Osteocyte (in vitro differentiated cells): ENCODE measurements around the gene PLEKHH3. TPM values are rescaled to one million over a fixed set of nuclear protein-coding genes. Genes with fewer than 3 reads are reported as not detected.
"Not testable (repeated sequence)": the region's sequence is repeated elsewhere in the genome, so short reads cannot be mapped to it uniquely, and the experiment has no call there.

Source experiments
- DNase-seq: peaks from one replicate; pipeline ENCODE4 v3.0.0; 2021; ENCODE audit warnings: mixed read lengths; ENCODE audit not compliant: unreplicated experiment; ENCODE audit errors: extremely low spot score
- H3K27ac Mint-ChIP-seq: one replicate; pipeline ENCODE4 v1.8.0; 2021; ENCODE audit warnings: mild to moderate bottlenecking, mixed read lengths; ENCODE audit not compliant: unreplicated experiment
- H3K27me3 Mint-ChIP-seq: one replicate; pipeline ENCODE4 v1.8.0; 2021; ENCODE audit warnings: mixed read lengths; ENCODE audit not compliant: unreplicated experiment
- H3K36me3 Mint-ChIP-seq: one replicate; pipeline ENCODE4 v1.8.0; 2021; ENCODE audit warnings: mixed read lengths; ENCODE audit not compliant: unreplicated experiment
- H3K4me1 Mint-ChIP-seq: one replicate; pipeline ENCODE4 v1.8.0; 2021; ENCODE audit warnings: mixed read lengths; ENCODE audit not compliant: unreplicated experiment
- H3K4me3 Mint-ChIP-seq: one replicate; pipeline ENCODE4 v1.8.0; 2021; ENCODE audit warnings: mild to moderate bottlenecking, moderate library complexity, mixed read lengths; ENCODE audit not compliant: unreplicated experiment
- H3K9me3 Mint-ChIP-seq: one replicate; pipeline ENCODE4 v1.8.0; 2021; ENCODE audit warnings: mixed read lengths; ENCODE audit not compliant: unreplicated experiment
- CTCF ChIP-seq: fragments of 200-600 bp; sonication (generic); IDR thresholded peaks from 2 replicates; pipeline ENCODE4 v1.5.0; 2021; ENCODE audit warnings: antibody characterized with exemption, mild to moderate bottlenecking, moderate library complexity
- total RNA-seq: library from RNA; stranded (reverse); gene quantifications from 2 replicates; pipeline ENCODE4 v1.2.1, GENCODE V29; 2021

Gene PLEKHH3
- total RNA-seq, 1 donor from 2014 or later = 28.9 TPM

GRCh38 chr17:42670789-42671657, 5.8 kb downstream of the PLEKHH3 start:
- Mint-ChIP-seq H3K36me3 (peaks cover 19% of the 10 kb centered on the region), H3K9me3 (no peaks in the 10 kb centered on the region), H3K4me1 (peaks cover 45% of the 10 kb centered on the region), H3K4me3 (no peak overlapping the region), H3K27ac (peak overlapping the region; percentile 69), H3K27me3 (no peaks in the 10 kb centered on the region)
- no peak for TF ChIP-seq CTCF
- DNase-seq = no peak

DNA sequence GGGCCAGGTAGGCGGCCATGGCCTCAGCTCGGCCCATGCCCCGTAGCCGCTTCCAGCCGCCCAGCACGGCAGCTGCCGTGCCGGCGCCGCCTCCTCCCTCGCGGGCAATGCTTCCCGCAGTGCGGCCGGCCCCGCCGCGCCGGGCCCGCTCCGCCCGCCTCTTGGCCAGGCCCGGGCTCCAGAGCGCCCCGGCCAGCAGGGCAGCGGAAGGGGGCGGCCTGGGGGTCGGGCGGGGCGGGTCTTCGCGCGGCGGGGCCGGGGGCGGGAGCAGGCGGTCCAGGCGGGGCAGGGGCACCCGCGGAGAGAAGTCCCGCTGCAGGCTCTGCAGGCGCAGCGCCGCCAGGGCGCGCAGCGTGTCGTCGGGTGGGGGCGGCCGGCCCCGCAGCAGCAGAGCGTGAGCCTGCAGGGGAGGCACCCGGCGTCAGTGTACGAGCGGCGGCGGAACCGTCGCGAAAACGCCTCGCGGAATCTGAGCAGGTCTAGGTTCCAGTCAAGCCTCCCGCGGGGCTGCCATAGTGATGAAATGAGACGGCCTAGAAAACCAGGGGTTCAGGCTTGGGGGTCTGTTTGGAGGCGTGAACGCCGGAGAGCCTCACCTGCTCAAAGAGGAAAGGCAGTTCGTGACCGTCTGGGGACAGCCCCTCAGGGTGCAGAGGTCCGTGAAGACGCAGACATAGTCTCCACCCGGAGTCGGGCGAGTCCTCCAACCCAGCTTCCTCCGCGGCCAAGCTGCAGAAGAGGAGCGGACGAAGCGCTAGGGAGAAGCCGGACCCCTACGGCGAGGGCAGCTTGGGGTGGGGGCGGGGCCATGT, 6.6 kb downstream of the PLEKHH3 start:
- DNase-seq = no peak
- Mint-ChIP-seq H3K9me3 (no peaks in the 10 kb centered on the region), H3K4me1 (peaks cover 45% of the 10 kb centered on the region), H3K27ac (no peak overlapping the region), H3K36me3 (peaks cover 27% of the 10 kb centered on the region), H3K4me3 (no peak overlapping the region), H3K27me3 (no peaks in the 10 kb centered on the region)
- no peak for TF ChIP-seq CTCF

DNA sequence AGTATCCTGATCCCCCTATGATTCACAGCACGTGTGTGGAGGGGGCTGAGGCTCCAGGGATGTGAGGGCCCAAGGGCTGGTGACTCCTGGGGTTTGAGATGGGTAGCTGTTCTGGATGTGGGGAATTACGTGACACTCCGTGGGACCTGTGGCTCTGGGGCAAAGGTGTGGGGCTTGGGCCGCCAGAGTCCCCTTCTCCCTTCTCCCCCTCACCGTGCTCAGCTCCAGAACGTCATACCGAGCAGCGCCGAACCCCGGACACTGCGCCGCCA, 7.2 kb downstream of the PLEKHH3 start:
- no peaks in the 10 kb centered on the region for H3K9me3 Mint-ChIP-seq
- H3K36me3 Mint-ChIP-seq = peaks cover 27% of the 10 kb centered on the region
- no peaks in the 10 kb centered on the region for H3K27me3 Mint-ChIP-seq
- no peak overlapping the region for H3K4me3 Mint-ChIP-seq
- DNase-seq = no peak
- peaks cover 39% of the 10 kb centered on the region for H3K4me1 Mint-ChIP-seq
- TF ChIP-seq CTCF = no peak
- peak overlapping the region; percentile 2 for H3K27ac Mint-ChIP-seq

GRCh38 chr17:42667088-42667951, 9.5 kb downstream of the PLEKHH3 start:
- H3K9me3 Mint-ChIP-seq = no peaks in the 10 kb centered on the region
- H3K36me3 Mint-ChIP-seq = peaks cover 31% of the 10 kb centered on the region
- peaks cover 34% of the 10 kb centered on the region for H3K4me1 Mint-ChIP-seq
- H3K27me3 Mint-ChIP-seq = no peaks in the 10 kb centered on the region
- TF ChIP-seq CTCF = no peak
- peak overlapping the region; percentile 29 for H3K4me3 Mint-ChIP-seq
- peak; percentile 89 for DNase-seq
- H3K27ac Mint-ChIP-seq = peak overlapping the region; percentile 80

- not testable (repeated sequence) for H3K9me3 Mint-ChIP-seq, H3K27ac Mint-ChIP-seq, H3K4me3 Mint-ChIP-seq, H3K27me3 Mint-ChIP-seq, DNase-seq
- Mint-ChIP-seq H3K36me3 (peaks cover 32% of the 10 kb centered on the region), H3K4me1 (peaks cover 30% of the 10 kb centered on the region)
Observed at GRCh38 chr17:42666126-42666525, 10.7 kb downstream of the PLEKHH3 start.
